Esophagus muscularis mucosa (tissue), 4 donors: Measurements from ENCODE around the gene ZDHHC24. TPM values are rescaled to one million over a fixed set of nuclear protein-coding genes. Genes with fewer than 3 reads are reported as not detected.

Experiments used
- DNase-seq: peaks from one replicate; pipeline ENCODE4 v3.0.0-alpha.2; 2017; ENCODE audit errors: extremely low spot score
- H3K27ac ChIP-seq, 4 donors: fragments of 200-600 bp; sonication (generic); replicated peaks in 1 of 4; 1 replicate in 3 of 4; 2 replicates in 1 of 4; pipeline ENCODE4 v1.5.1; 2016 to 2019; ENCODE audit warnings: mild to moderate bottlenecking in 1 of 4
- H3K27me3 ChIP-seq, 4 donors: fragments of 200-600 bp; sonication (generic); one replicate each; pipeline versions ENCODE4 v1.5.1 to v1.6.0; 2016 to 2019
- H3K36me3 ChIP-seq, 4 donors: fragments of 200-600 bp; sonication (generic); one replicate each; pipeline ENCODE4 v1.5.1; 2016 to 2019
- H3K4me1 ChIP-seq, 4 donors: fragments of 200-600 bp; sonication (generic); one replicate each; pipeline ENCODE4 v1.5.1; 2016 to 2019
- H3K4me3 ChIP-seq, 4 donors: fragments of 200-600 bp; sonication (generic); 1 replicate in 2 of 4; 2 replicates in 2 of 4; pipeline ENCODE4 v1.5.1; 2016 to 2019; ENCODE audit warnings: mild to moderate bottlenecking in 4 of 4, moderate library complexity in 1 of 4
- H3K9me3 ChIP-seq, 4 donors: fragments of 200-600 bp; sonication (generic); 1 replicate in 3 of 4; 2 replicates in 1 of 4; pipeline ENCODE4 v1.5.1; 2016 to 2019
- EP300 ChIP-seq: sonication (generic); formaldehyde crosslinking; IDR thresholded peaks from one replicate; pipeline ENCODE4 v1.6.1; 2017; ENCODE audit warnings: antibody characterized with exemption
- POLR2A ChIP-seq: fragments of 450-650 bp; IDR thresholded peaks from one replicate; pipeline ENCODE4 v1.6.1; 2017; ENCODE audit warnings: antibody characterized with exemption, moderate library complexity, mild to moderate bottlenecking, low read depth
- POLR2AphosphoS5 ChIP-seq, 2 donors: sonication (generic); formaldehyde crosslinking; IDR thresholded peaks; one replicate each; pipeline ENCODE4 v1.6.1; 2017; ENCODE audit warnings: antibody characterized with exemption in 2 of 2
- WGBS: methylation state at CpG from one replicate; pipeline ENCODE4 v1.1.5; 2018; 5-methylcytosine and 5-hydroxymethylcytosine counted together
- intact Hi-C: fragments of 100-400 bp; cut with DNase I; formaldehyde crosslinking; loops from one replicate; pipeline ENCODE4 v1.15.1; 2023
- total RNA-seq, 4 donors: library from RNA; depleted of rRNA; stranded (reverse); fragments of >200 nt; gene quantifications; one replicate each; pipeline versions ENCODE4 v1.1.0 to v1.2.1, GENCODE V29; 2016
- TF ChIP-seq, protein P1 (sequence below), 3 experiments: fragments of 200-600 bp in 2 of 3; fragments of 450-650 bp in 1 of 3; sonication (generic) in 2 of 3; IDR thresholded peaks; one replicate each; pipeline ENCODE4 v1.5.1; 2017 to 2019; ENCODE audit warnings: antibody characterized with exemption in 3 of 3, mild to moderate bottlenecking in 2 of 3, moderate library complexity in 1 of 3

Gene ZDHHC24
- total RNA-seq, 4 donors from 2014 or later: 7.6 to 16.2 (median 12.2) TPM

DNA sequence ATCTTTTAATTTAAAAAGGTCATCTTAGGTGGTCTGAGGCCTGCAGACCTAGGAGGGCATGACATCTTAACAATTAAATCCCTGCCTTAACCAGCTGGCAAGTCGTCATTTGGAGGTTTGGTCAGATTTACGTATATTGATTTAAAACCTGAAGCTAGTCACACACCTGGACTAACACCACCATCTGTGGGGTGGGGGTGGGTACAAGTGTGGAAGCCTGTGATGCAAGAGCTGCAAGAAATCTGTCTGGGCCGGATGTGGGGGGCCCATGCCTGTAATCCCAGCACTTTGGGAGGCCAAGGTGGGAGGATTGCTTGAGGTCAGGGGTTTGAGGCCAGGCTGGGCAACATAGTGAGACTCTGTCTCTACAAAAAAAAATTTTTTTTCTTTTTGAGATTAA, 35.4 kb upstream of the ZDHHC24 start:
- DNase-seq: no peak
- Histone ChIP-seq H3K4me3 (no peak overlapping the region), H3K9me3 (peaks cover 0 to 7% (median 0%) of the 10 kb centered on the region in 4 donors), H3K4me1 (peaks cover 0 to 7% (median 6%) of the 10 kb centered on the region in 4 donors), H3K27ac (no peak overlapping the region), H3K27me3 (no peaks in the 10 kb centered on the region), H3K36me3 (no peaks in the 10 kb centered on the region)
- intact Hi-C loops: no loop called here
- no peak for TF ChIP-seq POLR2AphosphoS5 (IDR thresholded peaks at IDR 0.05)
- no peak for TF ChIP-seq EP300
- 91% methylated on average over 3 of the region's 3 CpGs for WGBS

DNA sequence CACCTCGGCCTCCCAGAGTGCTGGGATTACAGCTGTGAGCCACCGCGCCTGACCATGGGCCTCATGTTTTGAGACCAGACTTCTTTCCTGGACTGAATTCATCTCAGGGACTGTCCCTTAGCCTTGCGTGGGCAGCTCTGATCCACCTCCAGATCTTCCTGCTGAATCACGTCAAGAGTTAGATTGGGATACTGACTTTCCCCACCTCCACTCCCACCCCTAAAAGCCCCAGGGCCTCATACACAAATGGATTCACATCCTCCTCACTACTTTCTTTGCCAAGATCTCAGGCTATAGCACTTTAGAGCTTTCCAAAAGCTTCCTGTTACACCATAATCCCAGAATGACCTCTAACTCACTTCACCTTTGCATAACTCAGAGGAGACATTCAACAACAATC, 35.0 kb upstream of the ZDHHC24 start:
- Histone ChIP-seq H3K4me3 (no peak overlapping the region), H3K27me3 (no peaks in the 10 kb centered on the region), H3K27ac (no peak overlapping the region), H3K9me3 (peaks cover 0 to 7% (median 0%) of the 10 kb centered on the region in 4 donors), H3K4me1 (peaks cover 0 to 7% (median 6%) of the 10 kb centered on the region in 4 donors), H3K36me3 (no peaks in the 10 kb centered on the region)
- 84% methylated on average over 5 of the region's 5 CpGs for WGBS
- DNase-seq: no peak
- no peak for TF ChIP-seq POLR2AphosphoS5 (IDR thresholded peaks at IDR 0.05)
- TF ChIP-seq POLR2A: no peak
- TF ChIP-seq EP300: no peak
- TF ChIP-seq, protein P1, sequence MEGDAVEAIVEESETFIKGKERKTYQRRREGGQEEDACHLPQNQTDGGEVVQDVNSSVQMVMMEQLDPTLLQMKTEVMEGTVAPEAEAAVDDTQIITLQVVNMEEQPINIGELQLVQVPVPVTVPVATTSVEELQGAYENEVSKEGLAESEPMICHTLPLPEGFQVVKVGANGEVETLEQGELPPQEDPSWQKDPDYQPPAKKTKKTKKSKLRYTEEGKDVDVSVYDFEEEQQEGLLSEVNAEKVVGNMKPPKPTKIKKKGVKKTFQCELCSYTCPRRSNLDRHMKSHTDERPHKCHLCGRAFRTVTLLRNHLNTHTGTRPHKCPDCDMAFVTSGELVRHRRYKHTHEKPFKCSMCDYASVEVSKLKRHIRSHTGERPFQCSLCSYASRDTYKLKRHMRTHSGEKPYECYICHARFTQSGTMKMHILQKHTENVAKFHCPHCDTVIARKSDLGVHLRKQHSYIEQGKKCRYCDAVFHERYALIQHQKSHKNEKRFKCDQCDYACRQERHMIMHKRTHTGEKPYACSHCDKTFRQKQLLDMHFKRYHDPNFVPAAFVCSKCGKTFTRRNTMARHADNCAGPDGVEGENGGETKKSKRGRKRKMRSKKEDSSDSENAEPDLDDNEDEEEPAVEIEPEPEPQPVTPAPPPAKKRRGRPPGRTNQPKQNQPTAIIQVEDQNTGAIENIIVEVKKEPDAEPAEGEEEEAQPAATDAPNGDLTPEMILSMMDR (IDR thresholded peaks at IDR 0.05): no peak
- intact Hi-C loops: no loop called here

DNA sequence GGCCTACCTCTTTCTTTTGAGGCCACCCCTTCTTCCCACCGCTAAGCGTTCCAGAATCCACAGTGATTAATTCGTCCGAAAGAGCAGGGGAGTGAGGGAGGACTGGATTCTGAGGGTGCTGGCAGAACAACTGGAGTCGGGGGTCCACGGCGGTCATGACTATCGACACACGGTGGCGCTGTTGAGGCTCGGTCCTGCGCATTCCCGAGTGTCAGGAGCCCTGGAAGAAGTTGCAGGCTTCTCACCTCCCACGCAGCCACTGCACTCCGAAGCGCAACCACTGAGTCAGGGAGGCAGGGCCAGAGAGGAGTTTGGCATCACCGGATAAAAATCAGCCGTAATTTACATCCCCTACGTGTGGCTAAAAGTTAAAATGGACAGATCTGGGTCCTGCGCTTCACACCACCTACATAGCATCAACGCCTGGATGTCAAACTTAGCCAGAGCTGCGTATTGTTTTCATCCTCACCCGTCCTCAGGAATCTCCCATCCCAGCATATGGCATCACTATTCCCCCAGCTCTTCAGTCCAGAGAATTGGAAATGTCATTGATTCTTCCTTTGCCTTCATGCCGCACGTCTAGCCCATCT, 33.3 kb upstream of the ZDHHC24 start:
- Histone ChIP-seq H3K27me3 (no peaks in the 10 kb centered on the region), H3K27ac (no peak overlapping the region), H3K4me1 (peaks cover 0 to 7% (median 6%) of the 10 kb centered on the region in 4 donors), H3K4me3 (no peak overlapping the region), H3K36me3 (no peaks in the 10 kb centered on the region), H3K9me3 (peaks cover 0 to 7% (median 0%) of the 10 kb centered on the region in 4 donors)
- intact Hi-C loops: no loop called here
- peak; percentile 95 for DNase-seq
- TF ChIP-seq POLR2AphosphoS5 (IDR thresholded peaks at IDR 0.05) (peak in 1 of 2 donors; percentile 71), EP300 (no peak)
- TF ChIP-seq, protein P1 (IDR thresholded peaks at IDR 0.05): peak; percentile 85 to 87 (median 86)
- 20% methylated on average over 19 of the region's 25 CpGs for WGBS

DNA sequence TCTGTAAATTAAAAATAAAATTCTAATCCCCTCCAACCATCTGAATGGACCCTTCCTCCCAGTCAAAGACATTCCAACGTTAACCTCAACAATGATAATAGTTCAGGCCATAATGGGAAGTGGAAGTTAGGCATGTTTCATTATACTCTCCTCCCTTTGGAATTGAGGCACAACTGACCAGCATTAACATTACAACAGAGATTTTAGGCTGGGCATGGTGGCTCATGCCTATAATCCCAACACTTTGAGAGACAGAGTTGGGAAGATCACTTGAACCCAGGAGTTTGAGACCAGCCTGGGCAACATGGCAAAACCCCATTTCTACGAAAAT, 25.0 kb upstream of the ZDHHC24 start:
- intact Hi-C loops: no loop called here
- Histone ChIP-seq H3K4me3 (no peak overlapping the region), H3K4me1 (peaks cover 10 to 23% (median 21%) of the 10 kb centered on the region in 4 donors), H3K27ac (no peak overlapping the region), H3K36me3 (peaks cover 0 to 6% (median 5%) of the 10 kb centered on the region in 4 donors), H3K27me3 (no peaks in the 10 kb centered on the region), H3K9me3 (no peaks in the 10 kb centered on the region)
- TF ChIP-seq, protein P1 (IDR thresholded peaks at IDR 0.05): no peak
- TF ChIP-seq POLR2A (no peak), EP300 (no peak), POLR2AphosphoS5 (IDR thresholded peaks at IDR 0.05) (no peak)
- 78% methylated on average over 2 of the region's 2 CpGs for WGBS
- no peak for DNase-seq

DNA sequence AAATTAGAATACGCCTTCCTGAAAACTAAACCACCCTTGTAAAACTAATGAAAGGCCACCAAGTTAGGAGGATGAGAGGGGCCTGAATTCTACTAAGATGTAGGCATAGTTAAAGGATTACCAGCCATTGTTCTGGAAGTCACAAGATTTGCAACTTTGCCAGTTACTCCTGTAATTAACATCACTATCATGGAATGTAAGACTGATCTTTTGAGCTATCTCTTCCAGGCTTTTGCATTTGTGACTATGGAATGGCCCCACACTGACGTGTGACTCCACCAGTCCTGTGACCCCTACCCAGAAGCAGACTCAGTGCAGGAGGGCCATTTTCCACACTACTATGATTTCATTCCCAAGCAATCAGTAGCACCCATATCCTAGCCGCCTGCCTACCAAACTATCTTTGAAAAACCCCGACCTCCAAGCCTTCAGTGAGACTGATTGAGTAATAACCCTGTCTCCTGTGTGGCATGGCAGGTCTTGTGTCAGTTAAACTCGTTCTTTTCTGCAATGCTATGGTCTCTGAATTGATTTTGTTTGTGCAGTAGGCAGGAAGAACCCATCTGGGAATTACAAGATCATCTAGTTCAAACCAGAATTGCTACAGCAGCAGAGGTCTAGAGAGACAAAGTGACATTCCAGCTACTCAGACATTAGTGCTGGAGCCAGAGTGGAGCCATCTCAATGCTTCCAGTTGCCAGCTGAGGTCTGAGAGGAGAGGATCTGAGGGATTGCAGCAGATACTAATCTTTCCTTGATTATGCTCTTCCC, 24.4 kb upstream of the ZDHHC24 start:
- no peaks in the 10 kb centered on the region for H3K9me3 ChIP-seq
- DNase-seq: no peak
- H3K4me3 ChIP-seq: no peak overlapping the region
- H3K36me3 ChIP-seq: peaks cover 4 to 12% (median 10%) of the 10 kb centered on the region in 4 donors
- H3K27me3 ChIP-seq: no peaks in the 10 kb centered on the region
- H3K27ac ChIP-seq: no peak overlapping the region
- TF ChIP-seq POLR2AphosphoS5 (IDR thresholded peaks at IDR 0.05) (no peak), EP300 (no peak), POLR2A (no peak)
- TF ChIP-seq, protein P1 (IDR thresholded peaks at IDR 0.05): no peak
- WGBS: 68% methylated on average over 5 of the region's 5 CpGs
- intact Hi-C loops: no loop called here
- peaks cover 10 to 23% (median 21%) of the 10 kb centered on the region in 4 donors for H3K4me1 ChIP-seq
